DND-41 (cell line): ENCODE data around the gene DDX23.

Source experiments
- EZH2 ChIP-seq: IDR thresholded peaks from 3 replicates; pipeline ENCODE4 v1.6.1; 2012; ENCODE audit warnings: borderline replicate concordance, low read depth, mild to moderate bottlenecking, moderate library complexity, low read length, inconsistent platforms; ENCODE audit not compliant: severe bottlenecking
- TF ChIP-seq, protein P1 (sequence below): IDR thresholded peaks from 2 replicates; pipeline ENCODE4 v1.5.1; 2012; ENCODE audit warnings: borderline replicate concordance, low read length, moderate library complexity, mild to moderate bottlenecking; ENCODE audit not compliant: poor library complexity, severe bottlenecking; ENCODE audit errors: extremely low read depth

DNA sequence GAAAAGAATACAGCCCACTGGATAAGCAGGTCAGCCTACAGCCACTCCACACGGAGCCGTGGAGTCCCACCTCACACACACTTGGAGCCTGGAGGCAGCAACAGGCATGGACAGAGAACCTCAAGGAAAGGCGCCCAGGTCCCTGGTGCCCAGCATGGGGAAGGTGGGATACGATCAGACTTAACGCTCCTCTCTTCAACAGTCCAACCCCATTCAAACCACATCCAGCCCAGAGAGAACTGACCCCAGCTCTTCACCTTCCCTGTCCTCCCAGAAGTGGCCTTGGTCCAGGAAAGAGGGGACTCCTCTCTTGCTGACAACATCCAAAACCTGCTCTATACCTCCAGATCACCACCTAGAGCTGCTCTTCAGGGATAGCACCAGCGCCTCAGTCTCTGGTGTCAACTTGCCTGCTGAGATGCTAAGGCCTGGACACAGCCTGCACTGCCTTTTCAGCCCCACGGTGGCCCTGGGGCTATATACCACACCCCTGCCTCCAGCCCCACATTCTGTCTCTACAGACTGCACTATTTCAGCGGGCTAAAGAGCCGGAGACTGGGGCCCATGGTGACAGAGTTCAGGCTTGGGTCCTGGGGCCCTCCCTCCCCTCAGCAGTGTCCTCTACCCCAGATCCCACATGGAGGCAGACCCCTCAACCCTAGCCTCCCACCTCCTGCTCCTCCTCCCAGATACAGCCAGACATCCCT lies 70.1 kb downstream of the DDX23 start:
- TF ChIP-seq, protein P1, sequence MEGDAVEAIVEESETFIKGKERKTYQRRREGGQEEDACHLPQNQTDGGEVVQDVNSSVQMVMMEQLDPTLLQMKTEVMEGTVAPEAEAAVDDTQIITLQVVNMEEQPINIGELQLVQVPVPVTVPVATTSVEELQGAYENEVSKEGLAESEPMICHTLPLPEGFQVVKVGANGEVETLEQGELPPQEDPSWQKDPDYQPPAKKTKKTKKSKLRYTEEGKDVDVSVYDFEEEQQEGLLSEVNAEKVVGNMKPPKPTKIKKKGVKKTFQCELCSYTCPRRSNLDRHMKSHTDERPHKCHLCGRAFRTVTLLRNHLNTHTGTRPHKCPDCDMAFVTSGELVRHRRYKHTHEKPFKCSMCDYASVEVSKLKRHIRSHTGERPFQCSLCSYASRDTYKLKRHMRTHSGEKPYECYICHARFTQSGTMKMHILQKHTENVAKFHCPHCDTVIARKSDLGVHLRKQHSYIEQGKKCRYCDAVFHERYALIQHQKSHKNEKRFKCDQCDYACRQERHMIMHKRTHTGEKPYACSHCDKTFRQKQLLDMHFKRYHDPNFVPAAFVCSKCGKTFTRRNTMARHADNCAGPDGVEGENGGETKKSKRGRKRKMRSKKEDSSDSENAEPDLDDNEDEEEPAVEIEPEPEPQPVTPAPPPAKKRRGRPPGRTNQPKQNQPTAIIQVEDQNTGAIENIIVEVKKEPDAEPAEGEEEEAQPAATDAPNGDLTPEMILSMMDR = no peak
- no peak for TF ChIP-seq EZH2
